Measurements from ENCODE around the gene DZIP3.

DNA sequence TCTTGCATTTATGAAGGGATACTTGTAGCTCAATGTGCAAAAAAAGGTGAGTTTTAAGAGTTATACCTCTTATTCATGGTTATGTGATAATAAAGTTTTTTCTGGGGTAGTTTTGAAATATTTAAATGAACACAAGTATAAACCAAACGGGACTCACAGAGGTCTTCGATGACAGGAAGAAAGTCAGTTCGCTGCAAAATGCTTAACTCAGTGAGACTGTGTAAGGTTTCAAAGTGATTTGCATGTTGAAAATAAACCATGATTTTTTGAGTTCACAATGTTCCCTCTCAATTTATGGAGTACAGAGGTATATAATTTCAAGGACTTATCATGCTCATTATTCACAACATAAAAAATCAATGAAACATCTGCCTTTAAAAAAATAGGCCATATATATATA lies 42.8 kb upstream of the DZIP3 start:
- TF ChIP-seq EP300 (IDR thresholded peaks at IDR 0.05), result no peak
- TF ChIP-seq CTCF (IDR thresholded peaks at IDR 0.05), result no peak
- no peak for TF ChIP-seq POLR2A (IDR thresholded peaks at IDR 0.05)
- no peak for TF ChIP-seq POLR2AphosphoS5 (IDR thresholded peaks at IDR 0.05)
